NCI-H1105 (cell line): ENCODE data around the gene FOS.
A peak's percentile ranks its signal among the peaks of the same experiment; 100 is the strongest.

Experiments
- DNase-seq: peaks from one replicate; lab custom pipeline; 2025; lab: John Stamatoyannopoulos, UW

FOS gene

DNA sequence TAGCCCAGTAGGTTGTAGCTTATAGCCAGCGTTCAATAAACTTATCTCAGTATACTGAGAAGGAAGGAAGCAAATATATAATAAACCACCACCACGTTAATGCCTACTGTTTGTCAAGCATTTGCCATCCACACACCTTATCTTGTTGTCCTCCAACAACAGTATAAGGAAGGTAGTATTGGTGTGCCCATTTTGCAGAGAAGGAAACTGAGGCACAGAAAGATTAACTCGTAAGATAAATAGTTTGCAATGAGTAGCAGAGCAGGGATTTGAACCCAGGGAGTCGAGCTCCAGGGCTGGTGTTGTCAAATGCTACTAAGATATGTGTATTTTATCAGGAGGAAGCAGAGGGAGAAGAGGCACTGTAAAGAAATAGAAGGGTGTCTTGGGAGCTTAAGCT lies 27.8 kb upstream of the FOS start:
- DNase-seq: no peak

GRCh38 chr14:75252254-75252837 lies 26.3 kb upstream of the FOS start:
- DNase-seq: no peak

- DNase-seq: no peak
Observed at GRCh38 chr14:75254381-75254822, 24.2 kb upstream of the FOS start.

GRCh38 chr14:75254901-75255584 lies 23.6 kb upstream of the FOS start:
- DNase-seq: no peak

- no peak for DNase-seq
Observed at GRCh38 chr14:75258079-75258802, 20.4 kb upstream of the FOS start.

DNA sequence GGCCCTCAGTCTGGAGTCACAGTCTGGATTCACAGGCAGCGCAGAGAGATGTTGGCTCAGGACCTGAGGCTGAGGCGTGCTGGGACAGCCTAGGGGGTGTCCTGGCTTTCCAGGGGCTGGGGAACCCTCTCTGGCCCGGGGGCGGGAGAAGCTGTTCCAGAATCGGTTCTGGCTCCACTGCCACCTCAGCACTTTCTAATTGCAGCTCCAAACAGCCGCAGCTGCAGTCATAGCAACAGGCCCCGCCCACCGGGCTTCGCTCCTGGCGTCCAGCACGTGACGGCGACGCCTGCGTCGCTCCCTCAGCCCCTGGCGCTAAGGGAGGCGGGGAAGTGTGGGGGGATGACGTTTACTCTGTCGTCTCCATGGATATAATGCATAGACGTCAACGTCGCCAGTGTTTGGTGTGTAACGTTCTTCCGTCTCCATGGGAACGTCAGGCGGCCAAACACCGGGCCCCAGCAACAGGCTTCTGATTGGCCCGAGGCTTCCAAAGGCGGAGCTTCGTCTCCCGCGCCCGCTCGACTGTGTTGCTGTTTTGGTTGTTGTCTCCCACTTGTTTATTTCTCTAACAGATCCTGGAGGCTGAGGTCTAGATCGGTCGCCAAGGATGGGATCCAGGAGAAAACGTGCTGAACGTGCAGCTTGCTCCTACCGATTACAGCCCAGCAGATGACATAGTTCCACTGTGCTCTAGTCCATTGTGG lies 19.7 kb upstream of the FOS start:
- DNase-seq: peak; percentile 99

DNA sequence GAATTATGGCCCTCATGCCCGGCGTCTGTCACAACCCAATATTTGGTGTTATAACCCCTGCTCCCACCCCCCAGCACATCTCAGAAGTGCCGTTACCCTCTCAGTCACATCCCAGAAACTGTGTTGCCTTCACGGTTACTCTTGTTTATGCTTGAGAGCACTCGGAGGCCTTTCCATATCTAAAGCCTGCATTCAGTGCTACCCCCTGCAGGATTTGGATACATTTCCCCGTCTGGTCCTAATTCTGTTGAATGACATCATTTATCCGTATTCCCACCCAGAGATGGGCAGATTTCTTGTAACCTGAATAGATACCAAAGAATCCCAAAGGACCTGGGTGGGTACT lies 19.1 kb upstream of the FOS start:
- peak; percentile 28 for DNase-seq

DNA sequence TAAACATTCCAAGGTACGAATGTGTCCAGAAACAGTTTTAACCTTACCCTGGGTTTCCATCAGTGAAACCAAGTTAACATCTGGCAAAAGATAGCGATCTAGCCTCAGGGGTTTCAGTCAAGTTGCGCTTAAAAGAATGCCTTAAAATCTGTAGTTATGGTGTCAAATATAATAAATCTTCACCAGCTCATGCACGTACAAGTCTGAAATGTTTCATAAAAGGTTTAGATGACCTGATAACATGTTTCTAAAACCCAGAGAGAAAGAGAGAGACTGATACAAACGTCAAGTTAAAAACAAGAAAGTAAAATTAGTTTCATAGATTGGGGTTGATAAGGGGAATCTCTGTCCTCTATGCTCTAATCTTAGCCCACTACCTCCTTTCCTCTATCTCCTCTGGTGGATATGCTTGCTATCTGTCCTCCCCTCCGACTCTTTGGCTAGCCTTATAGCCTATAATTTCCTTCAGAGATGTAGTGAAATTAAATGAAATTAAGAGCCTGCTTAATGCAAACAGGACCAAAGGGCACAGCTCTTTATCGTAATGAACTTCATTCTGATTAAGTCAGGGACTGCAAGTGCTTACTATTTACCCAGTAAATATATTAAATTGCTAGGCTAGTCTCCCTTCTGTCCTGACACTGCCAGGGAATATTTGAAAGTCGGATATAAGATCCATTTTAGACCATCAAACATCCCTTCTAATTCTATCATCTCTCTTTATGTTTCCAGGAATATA lies 18.4 kb upstream of the FOS start:
- DNase-seq: no peak

DNA sequence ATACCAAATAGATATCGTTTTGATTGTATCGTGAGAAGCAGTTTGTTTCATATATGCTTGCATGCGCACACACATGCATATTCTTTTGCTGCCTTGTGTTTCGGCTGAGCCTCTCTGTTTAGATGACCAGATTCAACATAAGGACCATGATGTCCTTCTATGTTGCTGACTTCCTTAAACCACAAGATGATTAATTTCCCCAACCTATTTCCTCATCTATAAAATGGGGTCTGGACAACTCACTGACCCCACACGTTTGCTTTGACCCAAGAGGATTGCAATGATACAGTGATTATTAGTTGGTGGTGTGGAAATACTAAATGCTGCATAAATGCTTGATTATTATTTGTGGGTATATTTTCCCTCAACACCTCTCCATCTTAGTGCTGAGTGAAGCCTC lies 16.8 kb upstream of the FOS start:
- no peak for DNase-seq

DNA sequence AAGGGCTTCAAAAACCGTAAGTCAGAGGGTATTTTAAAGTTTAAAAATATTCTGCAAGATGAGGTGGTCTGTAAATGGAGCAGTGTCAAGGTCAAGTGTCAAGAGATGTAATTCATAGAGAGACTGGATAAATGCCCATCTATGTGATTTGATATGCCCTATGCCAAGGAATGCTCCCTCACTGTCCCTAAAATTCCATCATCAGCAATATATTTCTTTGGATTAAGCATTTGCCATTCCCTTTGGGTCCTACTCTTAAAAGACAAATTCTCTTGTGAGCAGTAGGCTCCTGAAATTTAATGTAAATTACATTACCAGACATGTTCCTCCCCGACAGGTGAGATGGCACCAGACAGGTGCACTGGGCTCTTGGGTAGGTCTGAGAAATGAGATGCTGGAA lies 16.0 kb upstream of the FOS start:
- DNase-seq: no peak

- no peak for DNase-seq
Observed at GRCh38 chr14:75264036-75264435, 14.6 kb upstream of the FOS start.

- DNase-seq: no peak
Observed at GRCh38 chr14:75267141-75267721, 11.4 kb upstream of the FOS start.

- no peak for DNase-seq
Observed at GRCh38 chr14:75268633-75269550, 9.7 kb upstream of the FOS start.

- DNase-seq: no peak
Observed at GRCh38 chr14:75271514-75271913, 7.1 kb upstream of the FOS start.

- no peak for DNase-seq
Observed at GRCh38 chr14:75273272-75274049, 5.2 kb upstream of the FOS start.

DNA sequence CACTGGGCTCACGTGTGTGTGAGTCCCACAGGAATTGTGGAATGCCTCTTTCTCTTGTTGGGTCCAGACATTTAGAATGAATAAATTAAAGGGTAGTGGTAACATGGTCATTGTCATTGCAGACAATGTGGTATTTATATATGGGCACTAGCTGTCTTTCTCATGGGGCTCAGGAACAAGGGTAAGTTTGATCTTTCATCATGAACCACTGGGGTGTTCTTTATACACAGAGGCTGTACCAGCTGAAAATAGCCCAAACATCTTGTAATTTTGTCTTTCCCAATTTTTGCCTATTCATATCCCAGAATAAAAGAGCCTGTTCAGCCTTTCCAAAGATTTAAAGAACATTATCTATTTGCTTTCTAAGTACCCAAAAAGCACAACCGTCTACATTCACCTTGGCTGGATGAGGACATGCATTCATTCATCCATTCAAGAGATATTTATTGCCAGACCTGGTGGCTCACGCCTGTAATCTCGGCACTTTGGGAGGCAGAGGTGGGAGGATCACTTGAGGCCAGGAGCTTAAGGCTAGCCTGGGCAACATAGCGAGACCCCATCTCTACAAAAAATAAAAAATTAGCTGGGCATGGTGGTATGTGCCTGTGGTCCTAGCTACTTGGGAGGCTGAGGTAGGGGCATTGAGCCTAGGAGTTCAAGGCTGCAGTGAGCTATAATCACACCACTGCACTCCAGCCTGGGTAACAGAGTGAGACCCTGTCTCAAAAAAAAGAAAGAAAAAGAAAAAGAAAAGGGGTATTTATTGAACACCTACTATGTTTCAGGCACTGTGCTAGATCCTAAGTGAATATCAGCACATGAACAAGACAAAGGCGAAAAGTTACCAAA lies 4.4 kb upstream of the FOS start:
- no peak for DNase-seq

- no peak for DNase-seq
Observed at GRCh38 chr14:75274899-75275569, 3.6 kb upstream of the FOS start.

DNA sequence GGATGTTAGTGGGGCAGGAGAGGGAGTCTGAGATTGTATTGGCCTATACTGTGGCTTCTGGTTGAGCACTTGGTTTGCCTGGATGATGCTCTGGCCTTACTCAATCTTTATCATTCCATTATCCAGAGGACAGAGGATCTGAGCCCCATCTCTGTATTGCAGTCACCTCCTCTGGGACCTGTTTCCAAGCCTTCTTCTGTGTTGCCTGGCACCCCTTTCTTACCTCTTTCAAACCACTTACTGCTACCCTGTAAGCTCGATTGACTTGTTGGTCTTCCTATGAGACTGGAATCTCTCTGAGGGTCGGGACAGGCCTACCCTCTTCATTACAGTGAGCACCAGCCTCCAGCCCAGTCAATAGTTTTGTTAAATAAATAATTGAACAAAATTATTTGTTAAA lies 3.0 kb upstream of the FOS start:
- no peak for DNase-seq
